ENCODE data around the gene ERFL.

The ERFL gene

DNA sequence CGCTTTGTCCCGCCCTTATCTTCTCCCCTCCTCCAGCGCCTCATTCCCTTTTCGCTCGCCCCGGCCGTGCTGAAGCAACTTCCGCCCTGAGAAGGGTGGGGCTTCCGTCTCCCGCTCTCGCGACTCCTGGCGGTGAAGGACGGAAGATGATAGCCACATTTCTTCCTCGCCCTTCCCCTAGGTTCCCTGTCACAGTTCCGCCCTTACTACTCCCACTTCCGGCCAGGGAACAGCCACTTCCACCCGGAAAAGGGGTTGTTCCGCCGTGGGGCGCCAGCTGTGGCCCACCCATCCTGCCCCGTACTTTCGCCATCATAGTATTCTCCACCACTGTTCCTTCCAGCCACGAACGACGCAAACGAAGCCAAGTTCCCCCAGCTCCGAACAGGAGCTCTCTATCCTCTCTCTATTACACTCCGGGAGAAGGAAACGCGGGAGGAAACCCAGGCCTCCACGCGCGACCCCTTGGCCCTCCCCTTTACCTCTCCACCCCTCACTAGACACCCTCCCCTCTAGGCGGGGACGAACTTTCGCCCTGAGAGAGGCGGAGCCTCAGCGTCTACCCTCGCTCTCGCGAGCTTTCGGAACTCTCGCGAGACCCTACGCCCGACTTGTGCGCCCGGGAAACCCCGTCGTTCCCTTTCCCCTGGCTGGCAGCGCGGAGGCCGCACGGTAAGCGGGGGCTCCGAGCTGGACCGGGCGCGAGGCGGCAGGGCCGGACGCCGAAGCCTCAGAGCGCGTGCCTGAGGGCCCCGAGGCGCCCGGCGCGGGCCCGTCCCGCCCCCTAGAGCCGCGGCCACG lies 68.4 kb downstream of the ERFL start, which contains the start of gene RPS19:
Gene RPS19, plus strand, starts transcription at position 638 of the 801 bp plus-strand sequence. CDS start 520 bp downstream, outside the sequence.
- DNase-seq (ENCODE audit: low read depth in 2 of 2): peak; percentile 95

DNA sequence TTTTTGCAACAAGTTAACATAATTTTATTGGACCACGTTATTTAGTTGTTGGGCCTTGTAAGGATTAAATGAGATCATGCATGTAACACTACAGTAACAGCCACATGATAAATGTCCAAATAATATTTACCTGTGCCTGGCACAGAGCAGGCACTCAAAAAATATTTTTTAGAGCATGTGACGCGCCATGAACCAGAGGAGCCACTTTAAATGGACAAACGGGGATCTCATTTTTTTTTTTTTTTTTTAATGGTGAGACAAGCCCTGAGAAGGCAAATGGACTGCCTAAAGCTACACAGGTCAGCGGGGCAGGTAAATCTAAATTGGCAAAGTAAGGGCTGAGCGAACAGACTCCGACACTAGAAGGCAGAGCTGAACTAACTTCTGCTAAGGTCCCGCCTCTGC lies 69.0 kb downstream of the ERFL start:
- DNase-seq (ENCODE audit: low read depth in 2 of 2): no peak

Measured in stimulated activated CD8-positive, alpha-beta memory T cell treated with anti-CD3 and anti-CD28 coated beads, Interleukin-15, amount 100 ng/mL, for 48 hours (primary cell).